Measurements from ENCODE around the gene RGL1. TPM values are rescaled to one million over a fixed set of nuclear protein-coding genes. Genes with fewer than 3 reads are reported as not detected.

The RGL1 gene
- 0.68 and 3.3 TPM in 2 replicates for total RNA-seq

GRCh38 chr1:183804916-183805841, at the start of gene RGL1:
Gene RGL1, plus strand, starts transcription at chr1:183805120. Its CDS starts 178 bp downstream, at chr1:183805298.

Other genes starting within 250 kb of the RGL1 start
- gene NCF2, start 214.7 kb upstream of the RGL1 start, total RNA-seq = 63.9 and 66.6 TPM in 2 replicates
- gene ARPC5, start 169.3 kb upstream of the RGL1 start, total RNA-seq = 78.6 and 173 TPM in 2 replicates
- gene APOBEC4, start 151.8 kb upstream of the RGL1 start, total RNA-seq = not detected in 2 replicates
- gene COLGALT2, start 232.6 kb downstream of the RGL1 start, total RNA-seq = under 0.01 and 0.21 TPM in 2 replicates
- gene TSEN15, start 246.6 kb downstream of the RGL1 start, total RNA-seq = 37.2 and 45.8 TPM in 2 replicates